Natural killer cell (primary cell): ENCODE results near the gene DNAJC4. TPM values are rescaled to one million over a fixed set of nuclear protein-coding genes. Genes with fewer than 3 reads are reported as not detected.

Experiments
- ATAC-seq, 3 donors: fragments of 150-1000 bp in 2 of 3; fragments of 200-7000 bp in 1 of 3; cut with Tn5 transposase; 1 replicate in 1 of 3; 2 replicates in 2 of 3; pipeline ENCODE4 v1.10.0; 2021; ENCODE audit warnings: mild to moderate bottlenecking in 2 of 3, moderate library complexity in 2 of 3
- DNase-seq, 2 donors: peaks; one replicate each; pipeline versions ENCODE4 v3.0.0 to v3.0.0-alpha.2; 2013 to 2021; ENCODE audit warnings: mixed read lengths in 1 of 2
- H3K27ac ChIP-seq: one replicate; pipeline ENCODE4 v1.5.1; 2013; ENCODE audit warnings: mild to moderate bottlenecking, low read length
- H3K27me3 ChIP-seq: one replicate; pipeline ENCODE4 v1.6.1; 2013; ENCODE audit warnings: low read length; ENCODE audit not compliant: control insufficient read depth, insufficient read depth
- H3K36me3 ChIP-seq: one replicate; pipeline ENCODE4 v1.6.1; 2013; ENCODE audit warnings: low read length; ENCODE audit not compliant: control insufficient read depth, insufficient read depth
- H3K4me1 ChIP-seq: one replicate; pipeline ENCODE4 v1.6.1; 2013; ENCODE audit warnings: low read length; ENCODE audit not compliant: control insufficient read depth, insufficient read depth
- H3K4me3 ChIP-seq: one replicate; pipeline ENCODE4 v1.5.1; 2013; ENCODE audit warnings: low read length
- H3K9me3 ChIP-seq: one replicate; pipeline ENCODE4 v1.6.1; 2013; ENCODE audit warnings: low read length; ENCODE audit not compliant: control insufficient read depth, insufficient read depth
- H3K27ac Mint-ChIP-seq, 2 donors: one replicate each; pipeline ENCODE4 v1.8.0; 2022; ENCODE audit warnings: mild to moderate bottlenecking in 2 of 2, mixed read lengths in 2 of 2, moderate library complexity in 1 of 2
- H3K27me3 Mint-ChIP-seq, 2 donors: one replicate each; pipeline ENCODE4 v1.8.0; 2022; ENCODE audit warnings: low read depth in 2 of 2, mixed read lengths in 2 of 2
- H3K36me3 Mint-ChIP-seq: one replicate; pipeline ENCODE4 v1.8.0; 2022; ENCODE audit warnings: mixed read lengths
- H3K4me1 Mint-ChIP-seq, 2 donors: one replicate each; pipeline ENCODE4 v1.8.0; 2022; ENCODE audit warnings: mixed read lengths in 2 of 2
- H3K4me3 Mint-ChIP-seq: one replicate; pipeline ENCODE4 v1.8.0; 2022; ENCODE audit warnings: mild to moderate bottlenecking, moderate library complexity, mixed read lengths
- H3K9me3 Mint-ChIP-seq, 2 donors: one replicate each; pipeline ENCODE4 v1.8.0; 2022; ENCODE audit warnings: mixed read lengths in 2 of 2
- CTCF ChIP-seq: fragments of 200-600 bp; IDR thresholded peaks from one replicate; pipeline ENCODE4 v1.8.0; 2022; ENCODE audit warnings: antibody characterized with exemption
- WGBS: methylation state at CpG from one replicate; pipeline ENCODE4 v1.1.7; 2013; ENCODE audit warnings: missing lambda C conversion rate; ENCODE audit not compliant: insufficient coverage; 5-methylcytosine and 5-hydroxymethylcytosine counted together
- intact Hi-C: fragments of 100-400 bp; cut with micrococcal nuclease; formaldehyde crosslinking; loops from one replicate; pipeline ENCODE4 v1.14.2; 2022
- total RNA-seq, 4 donors: library from RNA; stranded (reverse); fragments of 120-200 nt in 1 of 4; gene quantifications; one replicate each; pipeline versions ENCODE4 v1.2.3 to v1.2.4, GENCODE V29; 2013 to 2022

DNAJC4 gene
- total RNA-seq, 3 donors from 2014 or later (not counting 1 experiment from before 2014, with no cell fraction given): 45.0 to 47.0 (median 46.6) TPM

- DNase-seq (peak in 1 of 2 donors; percentile 16), ATAC-seq (no peak)
- Histone ChIP-seq H3K27ac (peak overlapping the region; percentile 95), H3K4me3 (peak overlapping the region; percentile 93), H3K4me1 (peaks cover 67% of the 10 kb centered on the region), H3K36me3 (no peaks in the 10 kb centered on the region), H3K27me3 (no peaks in the 10 kb centered on the region), H3K9me3 (no peaks in the 10 kb centered on the region)
- intact Hi-C loops: loop anchor here (1.0 kb wide), 4 partner anchors 12 to 43 kb away; partner anchors contain the start of genes FKBP2 and STIP1
- no peak for TF ChIP-seq CTCF
- peak overlapping the region; percentile 94 for H3K4me3 Mint-ChIP-seq
- H3K4me1 Mint-ChIP-seq: peaks cover 24 to 50% of the 10 kb centered on the region in 2 donors
- H3K27me3 Mint-ChIP-seq: no peaks in the 10 kb centered on the region
- no peaks in the 10 kb centered on the region for H3K9me3 Mint-ChIP-seq
- no peaks in the 10 kb centered on the region for H3K36me3 Mint-ChIP-seq
- 61% methylated on average over 13 of the region's 13 CpGs for WGBS
- H3K27ac Mint-ChIP-seq: peak overlapping the region; percentile 93 to 97
Observed at GRCh38 chr11:64229744-64230170, 591 bp upstream of the DNAJC4 start.

GRCh38 chr11:64230985-64231365 is 627 bp downstream of the DNAJC4 start:
- DNase-seq (no peak), ATAC-seq (no peak)
- Mint-ChIP-seq H3K4me1 (peaks cover 22 to 48% of the 10 kb centered on the region in 2 donors), H3K27ac (peak overlapping the region; percentile 93 to 97), H3K36me3 (no peaks in the 10 kb centered on the region), H3K9me3 (no peaks in the 10 kb centered on the region), H3K4me3 (peak overlapping the region; percentile 81), H3K27me3 (no peaks in the 10 kb centered on the region)
- TF ChIP-seq CTCF: no peak
- H3K36me3 ChIP-seq: no peaks in the 10 kb centered on the region
- H3K4me3 ChIP-seq: peak overlapping the region; percentile 93
- 1% methylated on average over 8 of the region's 8 CpGs for WGBS
- intact Hi-C loops: loop anchor here (1.0 kb wide), 4 partner anchors 10 to 45 kb away; partner anchors contain the start of genes FKBP2 and STIP1
- no peaks in the 10 kb centered on the region for H3K9me3 ChIP-seq
- H3K27me3 ChIP-seq: no peaks in the 10 kb centered on the region
- peaks cover 67% of the 10 kb centered on the region for H3K4me1 ChIP-seq
- peak overlapping the region; percentile 95 for H3K27ac ChIP-seq

GRCh38 chr11:64231546-64231945 is 1.2 kb downstream of the DNAJC4 start:
- no peaks in the 10 kb centered on the region for H3K9me3 ChIP-seq
- intact Hi-C loops: no loop called here
- TF ChIP-seq CTCF: no peak
- no peak overlapping the region for H3K4me3 ChIP-seq
- H3K36me3 Mint-ChIP-seq: no peaks in the 10 kb centered on the region
- H3K27ac Mint-ChIP-seq: peak overlapping the region; percentile 48 to 93
- WGBS: 89% methylated on average over 7 of the region's 7 CpGs
- DNase-seq (no peak), ATAC-seq (no peak)
- peak overlapping the region; percentile 81 for H3K4me3 Mint-ChIP-seq
- H3K4me1 Mint-ChIP-seq: peaks cover 22 to 43% of the 10 kb centered on the region in 2 donors
- H3K4me1 ChIP-seq: peaks cover 65% of the 10 kb centered on the region
- peaks cover 2% of the 10 kb centered on the region for H3K36me3 ChIP-seq
- H3K27me3 Mint-ChIP-seq: no peaks in the 10 kb centered on the region
- H3K27ac ChIP-seq: no peak overlapping the region
- no peaks in the 10 kb centered on the region for H3K27me3 ChIP-seq
- H3K9me3 Mint-ChIP-seq: no peaks in the 10 kb centered on the region
